Tibial nerve (tissue), 4 donors: ENCODE data around the gene IFNB1.

Experiments
- EP300 ChIP-seq, 2 donors: sonication (generic); formaldehyde crosslinking; IDR thresholded peaks; one replicate each; pipeline ENCODE4 v1.6.1; 2017; ENCODE audit warnings: antibody characterized with exemption in 2 of 2, mild to moderate bottlenecking in 1 of 2
- TF ChIP-seq, protein P1 (sequence below), 5 experiments: fragments of 200-600 bp in 3 of 5; fragments of 450-650 bp in 2 of 5; sonication (generic) in 3 of 5; IDR thresholded peaks; one replicate each; pipeline ENCODE4 v1.5.1; 2016 to 2019; ENCODE audit warnings: antibody characterized with exemption in 5 of 5, mild to moderate bottlenecking in 3 of 5, moderate library complexity in 2 of 5

DNA sequence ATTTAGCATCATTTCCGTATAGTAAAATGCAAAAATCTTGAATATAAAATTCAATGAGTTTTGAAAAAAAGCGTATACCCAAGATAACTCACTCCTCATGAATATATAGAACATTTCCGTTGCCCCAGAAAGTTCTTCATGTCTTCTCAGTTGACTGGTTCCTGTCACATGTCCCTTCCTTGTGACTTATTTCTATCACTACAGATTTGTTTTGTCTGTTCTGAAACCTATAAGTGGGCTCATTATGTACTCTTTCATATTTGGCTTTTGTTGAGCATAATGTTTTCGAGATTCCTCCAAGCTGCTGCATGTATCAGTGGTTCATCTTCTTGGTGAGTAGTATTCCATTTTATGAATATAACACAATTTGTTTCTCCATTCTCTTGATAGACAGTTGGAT, 35.3 kb downstream of the IFNB1 start:
- TF ChIP-seq, protein P1, sequence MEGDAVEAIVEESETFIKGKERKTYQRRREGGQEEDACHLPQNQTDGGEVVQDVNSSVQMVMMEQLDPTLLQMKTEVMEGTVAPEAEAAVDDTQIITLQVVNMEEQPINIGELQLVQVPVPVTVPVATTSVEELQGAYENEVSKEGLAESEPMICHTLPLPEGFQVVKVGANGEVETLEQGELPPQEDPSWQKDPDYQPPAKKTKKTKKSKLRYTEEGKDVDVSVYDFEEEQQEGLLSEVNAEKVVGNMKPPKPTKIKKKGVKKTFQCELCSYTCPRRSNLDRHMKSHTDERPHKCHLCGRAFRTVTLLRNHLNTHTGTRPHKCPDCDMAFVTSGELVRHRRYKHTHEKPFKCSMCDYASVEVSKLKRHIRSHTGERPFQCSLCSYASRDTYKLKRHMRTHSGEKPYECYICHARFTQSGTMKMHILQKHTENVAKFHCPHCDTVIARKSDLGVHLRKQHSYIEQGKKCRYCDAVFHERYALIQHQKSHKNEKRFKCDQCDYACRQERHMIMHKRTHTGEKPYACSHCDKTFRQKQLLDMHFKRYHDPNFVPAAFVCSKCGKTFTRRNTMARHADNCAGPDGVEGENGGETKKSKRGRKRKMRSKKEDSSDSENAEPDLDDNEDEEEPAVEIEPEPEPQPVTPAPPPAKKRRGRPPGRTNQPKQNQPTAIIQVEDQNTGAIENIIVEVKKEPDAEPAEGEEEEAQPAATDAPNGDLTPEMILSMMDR (IDR thresholded peaks at IDR 0.05) = no peak
- TF ChIP-seq EP300 (IDR thresholded peaks at IDR 0.05) = no peak
